ENCODE measurements around the gene CTNNA2. TPM values are rescaled to one million over a fixed set of nuclear protein-coding genes. Genes with fewer than 3 reads are reported as not detected.

CTNNA2 gene
- total and polyA plus RNA-seq, 5 donors = 0.08 to 0.42 (median 0.11) TPM; not detected in 1

DNA sequence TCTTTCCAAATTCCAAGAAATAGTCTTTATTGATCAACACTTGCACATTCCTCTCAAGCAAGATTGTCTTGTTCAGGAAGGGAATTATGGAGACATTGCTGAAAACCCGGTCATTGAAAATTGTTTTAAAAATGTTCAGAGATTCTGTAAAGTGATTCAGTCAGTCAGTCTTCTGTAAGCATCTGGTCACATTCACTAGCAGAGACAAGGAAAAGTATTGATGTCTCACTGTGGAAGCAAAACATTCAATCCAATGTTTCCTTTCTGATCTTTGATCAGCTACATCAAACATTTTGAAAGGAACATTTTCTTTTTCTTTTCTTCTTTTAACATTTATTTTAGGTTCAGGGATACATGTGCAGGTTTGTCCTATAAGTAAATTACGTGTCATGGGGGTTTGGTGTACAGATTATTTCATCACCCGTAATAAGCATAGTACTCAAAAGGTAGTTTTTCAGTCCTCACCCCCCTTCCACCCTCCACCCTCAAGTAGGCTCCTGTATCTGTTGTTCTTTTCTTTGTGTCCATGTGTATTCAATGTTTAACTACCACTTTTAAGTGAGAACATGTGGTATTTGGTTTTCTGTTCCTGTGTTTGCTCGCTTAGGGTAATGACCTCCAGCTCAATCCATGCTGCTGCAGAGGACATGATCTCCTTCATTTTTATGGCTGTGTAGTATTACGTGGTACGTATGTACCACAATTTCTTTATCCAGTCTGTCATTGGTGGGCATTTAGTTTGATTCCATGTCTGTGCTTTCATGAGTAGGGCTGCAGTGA, 61.2 kb downstream of the CTNNA2 start:
- Histone ChIP-seq H3K9me3 (ENCODE audit: control insufficient read depth, low read length) (no peaks in the 10 kb centered on the region), H3K4me1 (ENCODE audit: control insufficient read depth, insufficient read depth, low read length) (no peaks in the 10 kb centered on the region), H3K4me3 (ENCODE audit: low read length) (no peak overlapping the region), H3K27me3 (ENCODE audit: control insufficient read depth, insufficient read depth) (no peaks in the 10 kb centered on the region), H3K27ac (ENCODE audit: low read length) (no peak overlapping the region)
- no peak for ATAC-seq
- 77% methylated on average over 6 of the region's 6 CpGs for WGBS
- intact Hi-C loops (cut with DNase I) = no loop called here
- DNase-seq = no peak

DNA sequence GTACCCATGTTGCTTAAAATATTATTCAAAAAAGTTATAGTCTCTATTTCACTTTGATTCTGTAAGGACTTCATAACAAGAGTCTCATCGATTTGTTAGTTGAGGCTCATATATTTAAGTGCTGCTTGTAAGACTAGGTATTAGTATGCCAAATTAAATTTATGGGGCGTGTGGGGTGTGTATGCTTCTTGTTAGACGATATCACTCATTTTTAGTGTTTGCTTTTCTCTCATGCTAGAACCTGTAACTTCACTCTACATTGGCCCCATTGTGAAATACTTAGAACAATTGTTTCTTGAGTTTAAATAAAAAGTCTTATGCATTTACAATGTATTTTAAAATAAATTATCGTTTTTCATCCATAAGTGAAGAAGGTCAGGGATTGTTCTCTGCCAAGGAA, 63.6 kb downstream of the CTNNA2 start:
- Histone ChIP-seq H3K4me1 (ENCODE audit: control insufficient read depth, insufficient read depth, low read length) (no peaks in the 10 kb centered on the region), H3K4me3 (ENCODE audit: low read length) (no peak overlapping the region), H3K27ac (ENCODE audit: low read length) (no peak overlapping the region), H3K27me3 (ENCODE audit: control insufficient read depth, insufficient read depth) (no peaks in the 10 kb centered on the region), H3K9me3 (ENCODE audit: control insufficient read depth, low read length) (no peaks in the 10 kb centered on the region)
- no peak for DNase-seq
- intact Hi-C loops (cut with DNase I) = no loop called here
- 73% methylated on average over 4 of the region's 4 CpGs for WGBS
- ATAC-seq = no peak

DNA sequence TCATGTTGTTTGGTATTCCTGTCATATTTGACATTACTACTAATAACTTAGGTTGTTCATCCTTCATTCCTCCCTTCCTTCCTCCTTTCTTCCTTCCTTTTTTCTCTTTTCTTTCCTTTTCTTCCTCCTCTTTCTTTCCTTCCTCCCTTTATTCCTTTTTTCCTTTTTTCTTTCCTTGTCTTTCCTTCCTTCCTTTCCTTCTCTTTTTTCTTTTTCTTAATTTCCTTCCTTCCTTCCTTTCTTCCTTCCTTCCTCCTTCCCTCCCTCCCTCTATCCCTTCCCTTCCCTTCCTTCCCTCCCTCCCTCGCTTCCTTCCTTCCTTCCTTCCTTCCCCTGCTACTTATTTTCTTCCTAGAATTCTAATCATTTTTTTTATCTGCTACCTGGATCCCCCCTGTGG, 66.1 kb downstream of the CTNNA2 start:
- 79% methylated on average over 1 of the region's 1 CpG for WGBS

DNA sequence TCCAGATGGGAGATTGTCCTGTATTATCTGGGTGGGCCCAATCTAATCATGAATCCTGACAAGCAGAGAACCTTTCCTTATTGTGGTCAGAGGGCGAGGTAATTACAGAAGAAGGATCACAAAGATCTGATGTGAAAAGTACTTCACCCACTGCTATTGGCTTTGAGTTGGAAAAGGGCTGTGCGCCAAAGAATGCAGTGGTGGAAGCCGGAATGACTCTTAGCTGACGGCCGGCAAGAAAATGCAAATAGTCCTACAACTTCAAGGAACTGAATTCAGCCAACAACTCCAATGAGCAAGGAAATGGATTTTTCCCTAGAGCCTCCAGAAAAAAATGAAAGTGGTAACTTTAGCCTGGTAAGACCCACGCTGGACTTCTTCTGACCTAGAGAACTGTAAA, 67.3 kb downstream of the CTNNA2 start:
- H3K4me3 ChIP-seq (ENCODE audit: low read length) = no peak overlapping the region
- ATAC-seq (no peak), DNase-seq (no peak)
- intact Hi-C loops (cut with DNase I) = no loop called here
- H3K4me1 ChIP-seq (ENCODE audit: control insufficient read depth, insufficient read depth, low read length) = no peaks in the 10 kb centered on the region
- no peaks in the 10 kb centered on the region for H3K9me3 ChIP-seq (ENCODE audit: control insufficient read depth, low read length)
- no peak overlapping the region for H3K27ac ChIP-seq (ENCODE audit: low read length)
- H3K27me3 ChIP-seq (ENCODE audit: control insufficient read depth, insufficient read depth) = no peaks in the 10 kb centered on the region
- WGBS = 76% methylated on average over 6 of the region's 6 CpGs

More for the DNA sequence above, 66.1 kb downstream of the CTNNA2 start:
- ATAC-seq (no peak), DNase-seq (no peak)
- Histone ChIP-seq H3K9me3 (ENCODE audit: control insufficient read depth, low read length) (no peaks in the 10 kb centered on the region), H3K4me3 (ENCODE audit: low read length) (no peak overlapping the region), H3K27me3 (ENCODE audit: control insufficient read depth, insufficient read depth) (no peaks in the 10 kb centered on the region), H3K4me1 (ENCODE audit: control insufficient read depth, insufficient read depth, low read length) (no peaks in the 10 kb centered on the region), H3K27ac (ENCODE audit: low read length) (no peak overlapping the region)
- intact Hi-C loops (cut with DNase I) = no loop called here

DNA sequence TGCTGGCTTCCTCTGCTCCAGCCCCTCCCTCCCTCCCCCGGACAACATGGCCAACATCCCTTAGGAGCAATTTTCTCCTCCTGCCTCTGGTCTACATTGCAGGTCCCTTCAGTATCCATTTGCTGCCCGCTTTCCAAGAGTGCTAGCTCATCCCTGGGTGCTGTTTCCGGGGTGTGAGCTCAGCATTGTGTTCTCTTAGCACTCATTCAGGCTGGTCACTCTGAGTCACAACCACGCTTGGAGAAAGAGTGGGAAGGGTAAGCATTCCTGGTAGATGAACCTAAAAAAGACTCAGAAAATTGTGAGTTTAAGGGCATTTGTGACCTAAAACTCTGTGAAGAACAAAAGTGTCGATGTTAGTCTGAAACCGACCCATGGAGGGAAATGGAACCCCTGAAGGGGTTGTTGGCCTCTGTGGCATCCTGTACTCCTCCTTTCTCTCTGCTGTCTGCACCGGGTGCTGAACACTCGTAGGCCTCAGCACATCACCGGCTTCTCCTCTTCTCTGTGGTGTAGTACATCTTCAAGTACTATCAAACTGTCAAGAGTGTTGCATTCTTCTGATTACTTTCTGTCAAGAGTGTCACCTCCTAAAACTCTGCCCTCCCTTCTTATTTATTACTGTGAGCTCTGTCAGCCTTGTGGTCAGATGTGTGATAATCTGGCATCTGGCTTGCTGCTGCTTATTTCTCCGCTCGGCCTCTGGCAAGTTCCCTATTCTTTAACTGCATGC, 73.0 kb downstream of the CTNNA2 start:
- intact Hi-C loops (cut with DNase I) = no loop called here
- Histone ChIP-seq H3K27ac (ENCODE audit: low read length) (no peak overlapping the region), H3K4me3 (ENCODE audit: low read length) (no peak overlapping the region), H3K9me3 (ENCODE audit: control insufficient read depth, low read length) (no peaks in the 10 kb centered on the region), H3K4me1 (ENCODE audit: control insufficient read depth, insufficient read depth, low read length) (no peaks in the 10 kb centered on the region), H3K27me3 (ENCODE audit: control insufficient read depth, insufficient read depth) (no peaks in the 10 kb centered on the region)
- no peak for ATAC-seq
- 37% methylated on average over 11 of the region's 11 CpGs for WGBS
- no peak for DNase-seq

DNA sequence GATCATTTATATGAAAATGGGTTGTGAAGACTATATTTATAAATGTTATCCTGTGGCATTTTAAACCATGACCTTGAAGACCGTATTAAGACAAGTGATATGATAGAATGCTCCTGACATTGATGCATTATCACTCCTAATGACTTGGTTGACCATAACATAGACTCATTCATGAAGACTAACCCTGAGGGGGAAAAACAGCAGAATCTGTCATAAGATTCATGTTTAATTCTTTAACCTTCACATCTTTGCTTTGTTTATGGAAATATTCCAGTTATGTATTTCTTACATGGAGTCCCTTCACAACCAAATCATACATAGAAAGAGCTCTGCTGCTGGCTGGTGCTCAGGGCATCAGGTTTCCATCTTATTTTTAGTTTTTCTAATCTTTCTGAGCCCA, 78.4 kb downstream of the CTNNA2 start:
- Histone ChIP-seq H3K9me3 (ENCODE audit: control insufficient read depth, low read length) (no peaks in the 10 kb centered on the region), H3K4me1 (ENCODE audit: control insufficient read depth, insufficient read depth, low read length) (no peaks in the 10 kb centered on the region), H3K4me3 (ENCODE audit: low read length) (no peak overlapping the region), H3K27me3 (ENCODE audit: control insufficient read depth, insufficient read depth) (no peaks in the 10 kb centered on the region), H3K27ac (ENCODE audit: low read length) (no peak overlapping the region)
- DNase-seq (no peak), ATAC-seq (no peak)
- 62% methylated on average over 1 of the region's 1 CpG for WGBS
- intact Hi-C loops (cut with DNase I) = no loop called here

DNA sequence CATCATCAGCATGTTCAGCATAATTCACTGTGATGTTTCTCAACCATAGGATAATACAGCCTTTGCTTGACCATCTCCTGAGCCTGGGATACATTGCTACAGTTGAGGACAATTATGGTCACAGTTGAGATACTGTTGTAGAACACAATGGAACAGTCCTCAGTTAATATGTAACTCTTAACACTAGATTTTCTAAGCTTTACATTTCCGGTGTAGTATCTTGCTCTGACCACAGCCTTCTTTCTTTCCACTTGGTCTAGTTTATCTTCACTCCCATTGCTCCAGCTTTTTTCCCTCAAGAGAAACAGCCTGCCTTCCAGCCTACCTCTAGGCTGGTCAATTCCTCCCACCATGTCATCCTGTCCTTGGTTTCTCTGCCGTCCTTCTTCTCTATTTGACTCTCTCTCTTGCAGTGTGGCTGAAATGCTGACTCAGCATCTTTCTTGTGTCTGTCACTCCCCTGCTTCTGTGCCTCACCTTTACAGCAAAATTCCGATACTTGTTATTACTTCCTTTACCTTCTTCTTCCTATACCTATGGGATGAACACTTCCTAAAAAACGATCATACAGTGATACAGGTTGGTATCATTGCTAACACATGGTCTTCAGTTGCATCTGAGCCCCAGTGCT, 80.5 kb downstream of the CTNNA2 start:
- Histone ChIP-seq H3K27me3 (ENCODE audit: control insufficient read depth, insufficient read depth) (no peaks in the 10 kb centered on the region), H3K4me3 (ENCODE audit: low read length) (no peak overlapping the region), H3K4me1 (ENCODE audit: control insufficient read depth, insufficient read depth, low read length) (no peaks in the 10 kb centered on the region), H3K27ac (ENCODE audit: low read length) (no peak overlapping the region), H3K9me3 (ENCODE audit: control insufficient read depth, low read length) (no peaks in the 10 kb centered on the region)
- DNase-seq (no peak), ATAC-seq (no peak)
- intact Hi-C loops (cut with DNase I) = no loop called here
- WGBS = 78% methylated on average over 4 of the region's 4 CpGs

DNA sequence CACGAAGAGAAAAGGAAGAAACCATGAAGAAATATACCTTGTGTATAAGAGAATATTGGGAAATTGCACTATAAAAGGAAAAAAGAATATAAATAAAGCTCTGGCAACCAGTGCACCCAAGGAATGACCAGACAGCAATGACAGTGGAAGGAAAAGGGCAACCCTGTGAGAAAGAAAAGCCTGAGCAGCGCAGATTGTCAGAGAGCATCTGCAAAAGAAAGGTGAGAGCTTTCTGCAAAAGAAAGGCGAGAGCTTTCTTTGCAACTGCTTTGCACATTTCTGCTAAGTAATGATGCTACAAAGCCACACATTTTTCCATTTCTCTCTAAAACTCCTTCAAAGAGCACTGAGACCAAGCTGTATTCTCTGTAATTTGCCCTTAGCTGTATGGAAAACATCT, 83.6 kb downstream of the CTNNA2 start:
- ATAC-seq = no peak
- Histone ChIP-seq H3K4me3 (ENCODE audit: low read length) (no peak overlapping the region), H3K4me1 (ENCODE audit: control insufficient read depth, insufficient read depth, low read length) (no peaks in the 10 kb centered on the region), H3K27ac (ENCODE audit: low read length) (no peak overlapping the region), H3K9me3 (ENCODE audit: control insufficient read depth, low read length) (no peaks in the 10 kb centered on the region), H3K27me3 (ENCODE audit: control insufficient read depth, insufficient read depth) (no peaks in the 10 kb centered on the region)
- no peak for DNase-seq
- WGBS = 54% methylated on average over 3 of the region's 3 CpGs
- intact Hi-C loops (cut with DNase I) = no loop called here

DNA sequence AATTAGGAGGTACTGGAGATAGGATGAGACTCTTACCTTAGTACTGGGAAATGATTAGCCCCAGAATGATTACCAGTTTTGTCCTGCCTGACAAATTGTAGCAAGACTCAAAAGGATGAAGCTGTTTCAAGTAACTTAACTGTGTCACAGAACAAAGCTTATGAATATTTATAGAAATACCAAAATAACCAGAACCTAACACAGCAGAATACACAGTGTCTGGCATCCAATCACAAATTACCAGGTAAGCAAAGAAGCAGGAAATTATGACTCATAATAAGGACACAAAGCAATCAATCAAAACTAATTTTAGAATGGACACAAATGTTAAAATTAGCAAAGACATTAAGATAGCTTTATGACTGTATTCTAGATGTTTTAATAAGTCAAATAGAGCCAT, 91.9 kb downstream of the CTNNA2 start:
- ATAC-seq = no peak
- no peaks in the 10 kb centered on the region for H3K9me3 ChIP-seq (ENCODE audit: control insufficient read depth, low read length)
- intact Hi-C loops (cut with DNase I) = no loop called here
- H3K4me1 ChIP-seq (ENCODE audit: control insufficient read depth, insufficient read depth, low read length) = no peaks in the 10 kb centered on the region
- H3K27me3 ChIP-seq (ENCODE audit: control insufficient read depth, insufficient read depth) = no peaks in the 10 kb centered on the region
- H3K27ac ChIP-seq (ENCODE audit: low read length) = no peak overlapping the region
- no peak for DNase-seq
- no peak overlapping the region for H3K4me3 ChIP-seq (ENCODE audit: low read length)

DNA sequence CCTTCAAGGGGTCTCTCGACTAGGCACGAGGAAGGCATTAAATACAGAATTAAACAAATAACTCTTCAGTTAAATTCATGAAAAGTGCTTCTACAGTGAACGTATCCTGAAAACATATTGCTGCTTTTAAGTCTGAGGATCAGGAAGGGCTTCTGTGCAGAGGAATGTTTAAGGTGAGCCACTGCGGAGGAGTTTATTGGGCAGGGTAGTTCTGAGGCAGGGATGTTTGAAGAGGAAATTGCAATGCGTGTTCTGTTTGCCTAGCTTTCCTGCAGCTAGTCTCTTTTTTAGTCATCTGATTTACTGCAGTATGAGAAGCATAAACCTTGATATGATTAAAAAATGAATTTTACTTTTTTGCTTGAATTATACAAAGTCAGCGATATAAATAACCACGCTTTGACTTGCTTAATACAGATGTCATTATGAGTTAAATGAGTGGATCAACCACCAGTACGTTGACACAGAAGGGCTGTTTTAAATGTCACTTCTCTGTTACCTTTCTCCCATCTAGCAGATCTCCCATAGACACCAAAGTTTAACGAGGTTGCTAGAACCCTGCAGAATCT, 98.7 kb downstream of the CTNNA2 start:
- ATAC-seq (no peak), DNase-seq (no peak)
- H3K4me3 ChIP-seq (ENCODE audit: low read length) = no peak overlapping the region
- no peaks in the 10 kb centered on the region for H3K9me3 ChIP-seq (ENCODE audit: control insufficient read depth, low read length)
- no peak overlapping the region for H3K27ac ChIP-seq (ENCODE audit: low read length)
- intact Hi-C loops (cut with DNase I) = no loop called here
- H3K27me3 ChIP-seq (ENCODE audit: control insufficient read depth, insufficient read depth) = no peaks in the 10 kb centered on the region
- WGBS = 75% methylated on average over 9 of the region's 9 CpGs
- no peaks in the 10 kb centered on the region for H3K4me1 ChIP-seq (ENCODE audit: control insufficient read depth, insufficient read depth, low read length)

DNA sequence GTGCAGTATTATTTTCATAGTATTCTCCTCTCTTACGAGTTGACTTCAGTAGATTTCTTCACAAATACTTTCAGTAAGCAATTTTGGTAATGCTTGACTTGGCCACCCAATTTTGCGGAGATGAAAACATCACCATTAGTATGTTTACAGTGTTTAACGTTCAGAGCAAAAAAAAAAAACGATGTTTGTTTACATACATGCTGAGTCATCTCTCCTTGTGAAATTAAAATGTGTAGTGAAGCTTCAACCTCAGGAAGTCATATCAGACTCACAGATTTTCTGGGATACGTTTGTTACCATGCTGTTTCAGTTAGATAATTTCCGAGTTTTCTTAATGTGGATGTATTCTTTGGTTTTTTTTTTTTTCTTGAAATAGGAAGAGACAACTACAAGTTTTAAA, 100.1 kb downstream of the CTNNA2 start:
- ATAC-seq (no peak), DNase-seq (no peak)
- 54% methylated on average over 6 of the region's 6 CpGs for WGBS
- Histone ChIP-seq H3K4me1 (ENCODE audit: control insufficient read depth, insufficient read depth, low read length) (no peaks in the 10 kb centered on the region), H3K27ac (ENCODE audit: low read length) (no peak overlapping the region), H3K4me3 (ENCODE audit: low read length) (no peak overlapping the region), H3K27me3 (ENCODE audit: control insufficient read depth, insufficient read depth) (no peaks in the 10 kb centered on the region), H3K9me3 (ENCODE audit: control insufficient read depth, low read length) (no peaks in the 10 kb centered on the region)
- intact Hi-C loops (cut with DNase I) = no loop called here
